Measurements from ENCODE around the gene GJA3. TPM values are rescaled to one million over a fixed set of nuclear protein-coding genes. Genes with fewer than 3 reads are reported as not detected.

GJA3 gene
- total RNA-seq, 1 experiment from 2014 or later, result 16.2 TPM

Other genes starting within 250 kb of the GJA3 start
- gene ZMYM2, start 202.3 kb downstream of the GJA3 start, total RNA-seq (2014; rRNA removed; shearing (Covaris generic)), result 84.3 and 84.6 TPM in 2 replicates
- not detected in 2 replicates for gene GJB2, start 31.9 kb upstream of the GJA3 start, total RNA-seq (2014; rRNA removed; shearing (Covaris generic))
- gene GJB6, start 71.3 kb upstream of the GJA3 start, total RNA-seq (2014; rRNA removed; shearing (Covaris generic)), result not detected in 2 replicates

Measured in SK-MEL-5 (cell line).